ENCODE data around the gene PPP1R15B. TPM values are rescaled to one million over a fixed set of nuclear protein-coding genes. Genes with fewer than 3 reads are reported as not detected.

PPP1R15B gene
- total and polyA plus RNA-seq, 2 donors (not counting 1 experiment from before 2014, with no cell fraction given) = 65.7 to 137 TPM

GRCh38 chr1:204361781-204362180, 49.8 kb downstream of the PPP1R15B start:
- H3K27me3 Mint-ChIP-seq = peaks cover 57% of the 10 kb centered on the region
- ATAC-seq (ENCODE audit: low read depth) (no peak), DNase-seq (no peak)
- ChIA-PET POLR2A (no interaction called here), CTCF (interaction anchor here (0.9 to 6.5 kb wide), 8 partner anchors 20 to 201 kb away, joined by 3 to 99 read pairs (median 6); no protein-coding TSS in a partner anchor)
- intact Hi-C loops (cut with micrococcal nuclease) = loop anchor here (10.0 kb wide), 1 partner anchor 857 kb away; no protein-coding TSS in a partner anchor
- Histone ChIP-seq H3K4me3 (ENCODE audit: control extremely low read depth in 1 of 5, extremely low read depth in 1 of 5, insufficient read depth in 1 of 5, low read depth in 2 of 5, low read length in 4 of 5) (no peak overlapping the region), H3K9ac (ENCODE audit: low read length) (no peak overlapping the region), H3K36me3 (replicated peaks in 1 of 2; ENCODE audit: control extremely low read depth in 1 of 2, control insufficient read depth in 1 of 2, extremely low read depth in 1 of 2, insufficient read depth in 2 of 2, low read length in 1 of 2) (no peaks in the 10 kb centered on the region), H3K9me3 (ENCODE audit: control extremely low read depth in 1 of 3, control insufficient read depth in 2 of 3, insufficient read depth in 1 of 3, low read length in 2 of 3) (peaks cover 0 to 6% (median 0%) of the 10 kb centered on the region in 3 donors), H3K27me3 (replicated peaks in 1 of 4; ENCODE audit: control extremely low read depth in 1 of 4, control insufficient read depth in 3 of 4, insufficient read depth in 4 of 4, low read length in 3 of 4) (peaks cover 0 to 50% (median 14%) of the 10 kb centered on the region in 4 experiments), H2AFZ (ENCODE audit: insufficient read depth, low read depth, low read length, poor library complexity, severe bottlenecking) (no peak overlapping the region), H4K20me1 (ENCODE audit: control insufficient read depth, insufficient read depth, low read length, poor library complexity, severe bottlenecking) (no peaks in the 10 kb centered on the region), H3K79me2 (ENCODE audit: control insufficient read depth, insufficient read depth, low read length) (no peaks in the 10 kb centered on the region), H3K4me1 (ENCODE audit: control insufficient read depth in 2 of 2, insufficient read depth in 2 of 2, low read length in 2 of 2) (peaks cover 10 to 26% of the 10 kb centered on the region in 2 donors), H3K4me2 (replicated peaks; ENCODE audit: low read depth, low read length, poor library complexity, severe bottlenecking) (no peak overlapping the region), H3K27ac (ENCODE audit: low read length in 2 of 2) (no peak overlapping the region)
- H3K9me3 Mint-ChIP-seq (ENCODE audit: insufficient read depth) = no peaks in the 10 kb centered on the region
- WGBS (ENCODE audit: insufficient coverage) = 85% methylated on average over 8 of the region's 10 CpGs
- peaks cover 16% of the 10 kb centered on the region for H3K4me1 Mint-ChIP-seq
- H3K27ac Mint-ChIP-seq = no peak overlapping the region
- peak overlapping the region; percentile 5 for H3K4me3 Mint-ChIP-seq
- TF ChIP-seq CTCF (IDR thresholded peaks at IDR 0.05) (no peak), EZH2 (IDR thresholded peaks at IDR 0.05; ENCODE audit: borderline replicate concordance, insufficient read depth, low read depth, low read length, poor library complexity, severe bottlenecking) (no peak)

- Histone ChIP-seq H3K4me1 (ENCODE audit: control insufficient read depth in 2 of 2, insufficient read depth in 2 of 2, low read length in 2 of 2) (peaks cover 10 to 26% of the 10 kb centered on the region in 2 donors), H3K36me3 (replicated peaks in 1 of 2; ENCODE audit: control extremely low read depth in 1 of 2, control insufficient read depth in 1 of 2, extremely low read depth in 1 of 2, insufficient read depth in 2 of 2, low read length in 1 of 2) (no peaks in the 10 kb centered on the region), H3K4me2 (replicated peaks; ENCODE audit: low read depth, low read length, poor library complexity, severe bottlenecking) (no peak overlapping the region), H3K27me3 (replicated peaks in 1 of 4; ENCODE audit: control extremely low read depth in 1 of 4, control insufficient read depth in 3 of 4, insufficient read depth in 4 of 4, low read length in 3 of 4) (peaks cover 0 to 50% (median 14%) of the 10 kb centered on the region in 4 experiments), H3K4me3 (ENCODE audit: control extremely low read depth in 1 of 5, extremely low read depth in 1 of 5, insufficient read depth in 1 of 5, low read depth in 2 of 5, low read length in 4 of 5) (no peak overlapping the region), H4K20me1 (ENCODE audit: control insufficient read depth, insufficient read depth, low read length, poor library complexity, severe bottlenecking) (no peaks in the 10 kb centered on the region), H3K9me3 (ENCODE audit: control extremely low read depth in 1 of 3, control insufficient read depth in 2 of 3, insufficient read depth in 1 of 3, low read length in 2 of 3) (peaks cover 0 to 6% (median 0%) of the 10 kb centered on the region in 3 donors), H3K27ac (ENCODE audit: low read length in 2 of 2) (no peak overlapping the region), H3K79me2 (ENCODE audit: control insufficient read depth, insufficient read depth, low read length) (no peaks in the 10 kb centered on the region), H3K9ac (ENCODE audit: low read length) (no peak overlapping the region), H2AFZ (ENCODE audit: insufficient read depth, low read depth, low read length, poor library complexity, severe bottlenecking) (no peak overlapping the region)
- peaks cover 54% of the 10 kb centered on the region for H3K27me3 Mint-ChIP-seq
- peaks cover 16% of the 10 kb centered on the region for H3K4me1 Mint-ChIP-seq
- POLR2A ChIA-PET = no interaction called here
- 70% methylated on average over 2 of the region's 2 CpGs for WGBS (ENCODE audit: insufficient coverage)
- intact Hi-C loops (cut with micrococcal nuclease) = loop anchor here (10.0 kb wide), 1 partner anchor 857 kb away; no protein-coding TSS in a partner anchor
- TF ChIP-seq CTCF (IDR thresholded peaks at IDR 0.05) (no peak), EZH2 (IDR thresholded peaks at IDR 0.05; ENCODE audit: borderline replicate concordance, insufficient read depth, low read depth, low read length, poor library complexity, severe bottlenecking) (no peak)
- no peak overlapping the region for H3K4me3 Mint-ChIP-seq
- H3K9me3 Mint-ChIP-seq (ENCODE audit: insufficient read depth) = no peaks in the 10 kb centered on the region
- no peak overlapping the region for H3K27ac Mint-ChIP-seq
- DNase-seq (no peak), ATAC-seq (ENCODE audit: low read depth) (no peak)
- CTCF ChIA-PET = interaction anchor here (0.9 to 6.5 kb wide), 4 partner anchors 22 to 201 kb away, joined by 3 to 99 read pairs (median 11); no protein-coding TSS in a partner anchor
Observed at GRCh38 chr1:204361341-204361771, 50.3 kb downstream of the PPP1R15B start.
